ENCODE data around the gene DNAJA3.
"Not testable (repeated sequence)": the region's sequence is repeated elsewhere in the genome, so short reads cannot be mapped to it uniquely, and the experiment has no call there.

The DNAJA3 gene

DNA sequence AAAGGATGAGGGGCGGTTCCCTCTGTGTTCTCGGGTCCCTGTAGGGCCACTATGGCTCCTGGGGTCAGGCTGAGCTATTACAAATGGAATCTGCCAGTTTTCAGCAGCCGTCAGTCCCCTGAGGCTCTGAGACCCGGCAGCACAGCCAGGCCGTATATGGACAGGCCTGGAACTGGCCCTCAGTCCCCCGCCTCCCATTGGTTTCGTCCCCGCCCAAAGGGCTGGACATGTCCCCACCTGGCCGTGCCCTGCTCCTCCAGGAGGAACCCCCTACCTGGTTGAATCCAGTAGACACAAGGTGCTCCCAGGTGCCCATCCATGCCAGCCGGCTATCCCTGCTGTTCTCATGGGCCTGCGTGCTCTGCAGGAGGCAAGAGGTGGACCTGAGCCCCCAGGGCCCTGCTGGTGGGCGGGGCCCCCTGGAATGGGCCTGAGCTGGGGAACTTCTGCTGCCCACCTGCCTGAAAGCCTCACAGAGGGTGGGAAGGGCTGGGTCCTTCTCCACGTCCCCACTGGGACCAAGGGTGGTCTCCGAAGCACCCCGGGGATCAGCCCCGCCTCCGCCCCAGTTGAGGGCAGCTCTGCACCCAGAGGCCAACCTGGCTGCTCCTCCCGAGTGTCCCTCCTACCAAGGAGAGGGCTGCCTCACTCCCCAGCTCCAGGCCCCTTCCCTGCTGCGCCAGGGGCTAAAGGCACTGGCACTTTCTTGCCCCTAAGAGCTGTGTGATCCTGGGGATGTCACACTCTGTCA is 37.2 kb upstream of the DNAJA3 start:
- no peak for DNase-seq

DNA sequence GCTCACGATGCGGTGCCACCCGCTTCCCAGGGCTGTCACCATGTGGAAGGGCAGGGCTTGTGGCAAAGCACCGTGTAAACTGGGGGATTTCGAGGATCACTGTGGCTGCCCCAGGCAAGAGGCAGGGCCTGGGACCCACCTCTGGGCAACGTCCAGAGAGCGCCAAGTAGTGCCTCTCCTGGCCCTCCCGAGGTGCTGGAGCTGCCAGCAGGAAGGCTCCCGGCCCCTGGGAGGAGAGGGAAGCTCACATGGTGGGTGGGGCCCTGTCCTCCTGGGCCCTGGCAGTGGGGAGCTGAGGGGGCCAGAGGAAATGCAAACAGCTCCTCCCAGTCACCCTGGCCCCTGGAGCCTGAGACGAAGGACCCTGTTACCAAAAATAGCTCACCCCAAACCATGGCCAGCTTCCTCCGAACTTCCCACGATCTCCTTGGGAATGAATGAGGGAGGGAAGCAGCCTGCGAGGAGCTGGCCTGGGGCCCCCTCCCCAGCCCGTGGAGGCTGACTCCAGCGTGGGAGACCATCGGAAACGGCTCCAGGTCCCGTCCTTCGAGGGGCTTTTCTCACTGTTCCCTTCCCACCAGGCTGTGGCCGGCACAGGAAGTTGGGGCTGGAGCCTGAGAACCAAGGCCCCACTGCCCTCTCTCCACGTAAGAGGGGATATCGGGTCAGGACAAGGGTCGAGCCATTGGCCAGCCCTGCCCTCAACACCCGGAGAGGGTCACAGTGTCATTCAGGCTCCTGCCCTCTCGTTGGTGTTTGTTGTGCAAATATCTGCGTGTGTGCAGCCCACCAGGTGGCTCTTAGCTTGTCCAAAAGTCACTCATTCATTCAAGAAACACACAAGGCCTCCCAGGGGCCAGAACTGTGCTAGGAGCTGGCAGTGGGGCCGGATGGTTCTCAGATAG is 36.4 kb upstream of the DNAJA3 start:
- DNase-seq, result no peak

DNA sequence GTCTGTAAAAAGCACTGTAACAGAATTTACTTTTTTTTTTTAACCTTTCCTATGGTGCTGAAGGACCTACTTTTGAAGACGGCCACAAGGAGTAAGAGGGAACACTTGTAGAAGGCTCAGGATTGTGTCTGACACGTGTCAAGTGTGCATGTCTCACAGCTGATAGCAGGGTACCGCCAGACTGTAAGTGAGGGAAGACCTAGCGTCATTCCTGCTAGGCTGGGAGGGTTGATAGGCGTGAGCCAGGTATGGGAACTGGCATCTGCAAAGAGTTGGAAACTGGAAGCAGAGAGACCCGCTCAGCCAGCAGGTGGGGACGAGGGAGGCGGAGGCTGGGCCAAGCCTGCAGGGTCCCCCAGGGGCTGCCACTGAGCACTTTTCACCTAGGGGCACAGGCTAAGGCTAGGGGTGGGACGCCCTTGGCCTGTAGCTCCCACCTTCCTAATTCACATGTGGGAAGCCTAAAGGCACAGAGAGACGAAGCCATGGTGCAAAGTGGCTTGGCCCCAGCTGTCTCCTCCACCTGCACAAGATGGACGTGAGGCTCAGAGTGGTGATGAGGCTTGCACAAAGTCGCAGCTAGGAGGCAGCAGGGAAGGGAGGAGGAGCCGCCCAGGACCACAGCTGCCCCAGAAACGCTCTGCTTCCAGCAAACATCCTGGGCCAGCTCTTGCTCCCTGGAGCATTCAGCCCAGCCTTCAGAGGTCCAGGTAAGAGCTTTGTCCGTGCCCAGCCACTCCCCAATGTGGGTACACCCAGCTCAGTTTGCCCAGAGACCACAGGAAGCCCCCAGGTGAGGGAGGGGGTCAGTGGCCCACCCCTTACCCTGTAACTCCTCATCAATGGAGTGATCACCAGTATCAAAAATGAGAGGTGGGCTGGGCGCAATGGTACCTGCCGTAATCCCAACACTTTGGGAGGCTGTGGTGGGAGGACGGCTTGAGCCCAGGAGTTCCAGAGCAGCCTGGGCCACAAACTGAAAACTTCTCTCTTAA is 35.1 kb upstream of the DNAJA3 start:
- DNase-seq, result no peak

DNA sequence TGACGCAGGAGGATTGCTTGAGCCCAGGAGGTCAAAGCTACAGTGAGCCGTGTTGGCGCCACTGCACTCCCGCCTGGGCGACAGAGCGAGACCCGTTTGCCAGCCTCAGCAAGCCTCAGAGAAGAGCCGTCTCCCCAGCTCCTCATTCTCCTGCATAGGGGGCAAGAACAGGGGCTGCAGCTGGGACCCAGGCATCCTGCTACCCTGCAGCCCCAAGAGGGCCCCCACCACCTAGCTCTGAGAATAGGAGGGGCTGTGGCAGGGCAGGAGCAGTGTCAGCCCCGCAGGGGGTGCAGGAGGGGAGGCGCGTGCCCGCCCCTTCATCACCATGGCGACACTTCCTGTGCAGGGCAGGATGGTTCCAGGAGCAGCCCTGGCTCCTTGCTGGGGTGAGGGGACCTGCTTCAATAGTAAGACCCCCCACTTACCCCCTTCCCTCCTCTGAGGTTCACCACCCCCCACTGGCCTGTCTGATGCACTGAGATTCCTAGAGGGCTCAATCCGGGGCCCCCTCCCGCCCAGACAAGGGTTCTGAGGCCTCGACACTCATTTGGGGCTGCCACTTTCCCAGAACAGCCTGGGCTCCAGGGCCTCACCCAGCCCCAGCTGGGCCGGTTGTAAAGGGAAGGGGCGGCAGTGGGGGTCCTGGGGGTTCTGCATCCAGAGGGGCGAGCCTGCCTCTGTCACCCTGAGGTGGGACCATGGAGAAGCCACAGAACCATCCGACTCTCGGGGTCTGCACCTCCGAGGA is 33.9 kb upstream of the DNAJA3 start:
- DNase-seq, result no peak

DNA sequence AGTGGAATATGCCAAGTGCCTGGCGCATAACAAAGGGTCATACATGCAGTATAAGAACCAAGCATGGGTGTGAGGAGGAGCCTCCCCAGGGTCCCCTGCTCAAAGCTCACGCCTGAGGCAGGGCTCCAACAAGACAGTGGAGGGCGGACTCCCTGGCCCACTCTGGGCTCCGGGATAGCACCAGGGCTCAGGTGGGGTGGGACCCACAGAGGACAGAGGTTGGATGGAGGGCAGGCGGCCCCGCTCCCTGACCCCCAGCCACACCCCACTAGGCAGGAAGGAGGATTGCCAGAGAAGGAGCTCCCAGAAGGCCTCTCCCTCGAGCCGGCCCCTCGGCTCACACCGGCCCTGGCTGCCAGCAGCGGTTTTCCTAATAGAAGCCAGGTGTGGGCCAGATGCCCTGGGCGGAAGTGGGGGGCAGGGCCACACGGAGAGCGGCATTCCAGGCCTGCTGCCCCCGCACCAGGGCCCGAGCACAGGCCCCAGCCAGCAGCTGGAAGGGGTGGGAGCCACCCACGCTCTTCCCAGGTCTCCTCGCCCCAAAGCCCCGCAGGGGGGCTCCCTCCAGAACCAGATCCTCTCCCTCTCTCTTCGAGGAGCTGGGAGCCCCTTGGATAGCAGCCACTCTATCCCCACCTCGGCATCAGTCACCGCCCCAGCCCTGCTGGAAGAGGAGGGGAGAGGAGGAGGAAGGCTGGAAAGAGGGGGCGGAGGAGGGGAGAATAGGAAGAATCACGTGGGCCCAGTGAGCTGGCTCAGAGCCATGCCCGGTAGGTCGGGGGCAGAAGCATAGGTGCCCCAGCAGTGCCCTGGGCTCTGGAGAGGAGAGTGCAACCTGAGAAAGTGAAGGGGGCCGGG is 33.1 kb upstream of the DNAJA3 start:
- DNase-seq, result no peak

DNA sequence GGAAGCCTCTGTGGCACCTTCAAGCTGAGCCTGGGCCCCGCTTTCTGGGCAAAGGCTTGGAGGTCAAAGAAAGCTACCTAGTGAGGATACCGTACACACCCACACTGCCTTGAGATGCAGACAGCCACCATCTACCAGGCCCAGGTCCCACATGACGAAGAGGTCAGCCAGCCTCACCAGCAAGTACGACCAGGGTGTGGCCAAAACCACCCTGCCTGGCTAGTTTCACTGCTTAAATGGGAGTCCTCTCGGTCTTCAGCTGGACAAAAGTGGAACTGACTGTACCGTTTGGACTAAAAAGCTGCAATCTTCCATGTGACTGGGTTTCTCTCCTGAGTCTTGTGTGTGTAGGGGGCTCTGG is 32.4 kb upstream of the DNAJA3 start:
- DNase-seq, result no peak

DNA sequence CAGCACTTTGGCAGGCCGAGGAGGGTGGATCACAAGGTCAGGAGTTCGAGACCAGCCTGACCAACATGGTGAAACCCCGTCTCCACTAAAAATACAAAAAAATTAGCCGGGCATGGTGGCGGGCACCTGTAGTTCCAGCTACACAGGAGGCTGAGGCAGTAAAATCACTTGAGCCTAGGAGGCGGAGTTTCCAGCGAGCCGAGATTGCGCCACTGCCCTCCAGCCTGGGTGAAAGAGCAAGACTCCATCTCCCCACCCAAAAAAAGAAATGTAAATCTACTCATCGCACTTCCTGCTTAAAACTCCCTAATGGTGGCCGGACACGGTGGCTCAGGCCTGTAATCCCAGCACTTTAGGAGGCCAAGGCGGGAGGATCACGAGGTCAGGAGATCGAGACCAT is 31.8 kb upstream of the DNAJA3 start:
- DNase-seq, result not testable (repeated sequence)

DNA sequence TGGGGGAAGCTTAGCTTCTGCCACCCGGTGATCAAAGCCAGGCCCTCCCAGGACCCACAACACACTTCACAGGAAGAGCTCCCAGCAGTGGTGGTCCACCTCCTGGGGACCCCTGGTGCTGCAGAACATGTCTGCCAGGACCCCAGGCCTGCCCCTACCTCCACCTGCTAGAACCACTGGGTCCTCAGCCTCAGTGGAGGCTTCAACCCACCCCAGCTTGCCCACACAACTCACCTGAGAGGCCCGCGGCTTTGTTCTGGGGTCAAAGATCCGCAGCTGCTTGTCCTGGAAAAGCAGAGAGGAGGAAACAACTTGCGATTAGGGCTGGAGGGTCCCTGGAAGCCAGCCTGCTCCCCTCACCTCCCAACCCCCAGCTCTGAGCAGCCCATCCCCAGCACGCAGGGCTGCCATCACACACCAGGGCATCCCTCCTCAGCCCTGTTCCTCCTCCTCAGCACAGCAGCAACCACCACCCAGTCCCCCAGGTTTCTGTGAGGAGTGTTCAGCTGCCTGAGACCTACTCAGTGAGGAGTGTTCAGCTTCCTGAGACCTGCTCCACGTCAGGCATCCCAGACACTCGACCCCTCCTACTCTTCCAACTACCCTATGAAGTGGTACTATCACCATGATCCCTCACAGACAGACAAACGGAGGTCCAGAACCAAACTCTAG is 30.5 kb upstream of the DNAJA3 start:
- DNase-seq, result no peak

DNA sequence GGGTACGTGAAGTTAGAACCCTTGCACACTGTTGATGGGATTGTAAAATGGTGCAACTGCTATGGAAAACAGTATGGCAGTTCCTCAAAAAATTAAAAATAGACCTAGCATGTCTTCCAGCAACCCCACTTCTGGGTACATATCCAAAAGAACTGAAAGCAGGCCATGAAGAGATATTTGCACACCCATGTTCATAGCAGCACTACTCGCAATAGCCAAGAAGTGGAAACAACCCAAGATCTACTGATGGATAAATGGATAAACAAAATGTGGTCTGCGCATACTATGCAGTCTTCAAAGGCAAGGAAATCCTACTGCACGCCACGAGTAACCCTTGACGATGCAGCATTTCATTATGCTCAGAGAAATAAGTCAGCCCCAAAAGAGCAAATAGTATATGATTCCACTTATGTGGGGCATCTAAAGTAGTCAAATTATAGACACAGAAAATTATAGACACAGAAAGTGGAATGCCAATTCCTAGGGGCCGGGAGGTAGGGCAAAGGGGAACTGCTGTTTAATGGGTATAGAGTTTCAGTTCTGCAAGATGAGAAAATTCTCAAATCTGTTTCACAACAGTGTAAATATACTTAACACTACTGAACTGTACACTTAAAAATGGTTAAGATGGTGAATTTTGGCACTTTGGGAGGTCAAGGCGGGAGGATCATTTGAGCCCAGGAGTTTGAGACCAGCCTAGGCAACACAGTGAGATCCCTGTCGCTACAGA is 26.5 kb upstream of the DNAJA3 start:
- DNase-seq, result no peak

DNA sequence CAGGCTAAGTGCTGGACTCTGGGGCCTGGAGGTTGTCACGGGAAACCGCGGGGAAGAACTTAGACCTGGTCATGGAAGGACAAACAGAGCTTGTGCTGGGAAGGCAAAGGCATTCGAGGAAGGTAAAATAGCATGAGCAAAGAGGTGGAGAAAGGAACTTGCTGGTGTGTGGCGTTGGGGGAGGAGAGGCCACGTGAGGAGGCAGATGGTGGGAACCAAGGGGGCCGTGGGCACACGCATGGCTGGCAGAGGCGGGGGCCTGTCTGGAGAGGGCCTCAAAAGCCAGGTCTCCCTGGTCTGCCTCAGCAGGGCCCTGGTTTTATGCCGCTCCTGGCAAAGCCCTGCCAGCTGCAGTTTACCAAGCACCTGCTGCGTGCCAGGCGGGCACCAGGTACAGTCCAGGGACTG is 24.6 kb upstream of the DNAJA3 start:
- no peak for DNase-seq

DNA sequence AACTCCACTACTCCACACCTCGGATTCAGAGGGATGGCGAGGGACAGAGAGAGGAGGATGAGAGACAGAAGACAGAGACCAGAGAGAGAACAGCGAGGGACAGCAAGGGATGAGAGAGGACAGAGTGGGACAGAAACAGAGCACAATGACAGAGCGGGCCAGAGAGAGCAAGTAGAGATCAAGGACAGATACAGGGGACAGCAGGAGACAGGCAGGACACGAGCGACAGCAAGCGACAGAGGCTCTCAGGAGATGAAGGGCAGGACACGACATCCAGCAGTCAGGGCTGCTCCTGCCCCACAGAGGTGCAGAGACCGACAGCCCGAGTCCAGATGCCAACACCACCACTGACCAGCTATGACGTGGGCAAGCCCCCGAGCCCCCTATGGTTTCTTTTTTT is 24.2 kb upstream of the DNAJA3 start:
- DNase-seq, result no peak

DNA sequence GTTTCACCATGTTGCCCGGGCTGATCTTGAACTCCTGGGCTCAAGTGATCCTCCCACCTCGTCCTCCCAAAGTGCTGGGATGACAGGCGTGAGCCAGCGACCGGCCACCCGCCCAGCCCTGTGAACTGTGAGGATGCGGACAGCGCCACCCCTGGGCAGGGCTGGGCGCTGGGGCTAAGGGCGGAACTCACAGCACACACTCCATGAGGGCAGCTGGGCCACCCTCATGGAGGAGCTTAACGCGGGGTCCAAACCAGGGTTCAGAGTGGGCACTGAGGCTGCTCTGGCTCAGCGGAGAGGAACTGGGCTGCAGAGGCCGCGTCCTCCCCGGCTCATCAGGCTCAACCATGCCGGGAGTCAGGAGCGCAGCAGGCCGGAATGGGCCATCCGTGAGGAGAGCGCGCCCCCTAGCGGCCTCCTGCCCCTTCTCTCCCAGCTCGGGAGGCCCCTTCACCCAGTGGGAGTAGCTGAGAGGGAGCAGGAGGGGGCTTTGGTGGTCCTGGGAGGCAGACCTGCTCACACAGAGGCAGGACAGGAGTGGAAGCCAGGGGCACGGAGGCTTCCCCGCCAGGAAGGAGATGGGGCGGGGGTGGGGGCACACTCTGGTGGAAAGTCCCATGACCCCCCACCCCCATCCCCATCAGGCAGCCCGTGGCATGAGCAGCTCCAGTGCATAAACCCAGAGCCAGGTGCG is 23.1 kb upstream of the DNAJA3 start:
- no peak for DNase-seq

DNA sequence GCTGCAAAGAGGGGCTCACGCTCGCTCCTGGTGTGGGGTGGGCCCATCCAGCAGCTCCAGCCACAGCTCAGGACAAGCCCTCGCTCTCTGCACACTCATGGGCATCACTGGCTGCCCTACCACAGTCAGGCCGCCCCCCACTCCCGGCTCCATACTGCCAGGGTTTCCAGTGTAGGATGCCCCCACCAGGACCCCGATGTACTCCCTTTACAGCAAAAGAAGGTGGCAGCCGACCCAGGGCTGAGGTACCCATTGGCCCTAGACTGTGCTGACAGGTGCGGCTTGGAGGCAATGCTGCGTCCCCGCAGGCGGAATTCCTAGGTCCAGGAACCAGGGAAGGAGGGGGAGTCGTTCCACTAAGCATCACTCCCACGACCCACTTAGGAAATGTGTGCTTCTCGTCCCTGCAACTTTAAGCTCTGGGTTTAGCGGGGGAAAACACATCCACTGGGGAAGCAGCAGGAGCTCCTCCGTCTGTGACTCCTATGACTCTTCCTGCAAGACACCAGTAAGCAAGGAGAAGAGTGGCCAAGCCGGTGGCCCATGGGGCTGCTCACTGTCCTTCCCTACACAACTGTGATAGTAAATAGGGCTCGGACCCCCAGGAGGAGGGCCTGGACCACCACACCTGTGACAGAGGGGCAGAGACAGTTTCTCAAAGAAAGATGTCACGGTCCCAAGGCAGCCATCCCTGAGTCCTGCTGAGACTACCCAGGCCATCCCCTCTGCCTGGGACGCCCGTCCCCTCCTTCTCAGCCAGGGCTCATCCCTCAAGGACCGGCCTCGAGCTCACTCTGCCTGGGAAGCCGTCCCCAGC is 22.3 kb upstream of the DNAJA3 start:
- no peak for DNase-seq

DNA sequence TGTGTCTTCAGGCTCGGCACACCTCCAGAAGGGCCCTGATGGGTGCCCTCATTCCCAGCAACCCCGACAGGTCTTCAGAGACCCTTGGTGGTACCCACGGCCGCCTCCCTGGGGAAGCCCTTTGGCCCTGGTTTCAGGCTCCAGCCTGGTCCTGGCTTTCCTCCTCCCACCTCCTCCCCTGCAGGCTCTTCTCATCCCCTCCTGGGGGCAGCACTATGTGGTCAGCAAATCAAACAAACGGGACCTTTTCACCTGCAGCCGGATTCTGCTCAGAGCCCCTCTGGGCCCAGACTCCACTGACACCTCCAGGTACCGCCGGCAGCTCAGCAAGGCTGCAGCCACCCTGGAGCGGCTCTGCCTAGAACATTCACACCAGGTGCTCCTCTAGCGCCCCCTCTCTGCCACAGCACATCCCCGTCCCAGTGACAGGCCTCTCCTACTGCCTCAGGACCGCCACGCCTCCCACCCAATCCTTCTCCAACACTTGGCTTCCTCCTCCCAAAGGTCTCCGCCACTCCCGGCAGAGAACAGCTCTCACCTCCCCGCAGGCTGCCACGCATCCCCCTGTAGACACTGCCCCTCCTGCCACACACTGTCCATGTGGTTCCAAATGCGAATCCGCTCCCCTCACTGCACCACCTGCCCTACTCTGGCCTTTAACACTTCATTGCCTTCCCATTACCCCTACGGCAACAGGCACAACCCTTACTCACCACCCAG is 21.3 kb upstream of the DNAJA3 start:
- no peak for DNase-seq

DNA sequence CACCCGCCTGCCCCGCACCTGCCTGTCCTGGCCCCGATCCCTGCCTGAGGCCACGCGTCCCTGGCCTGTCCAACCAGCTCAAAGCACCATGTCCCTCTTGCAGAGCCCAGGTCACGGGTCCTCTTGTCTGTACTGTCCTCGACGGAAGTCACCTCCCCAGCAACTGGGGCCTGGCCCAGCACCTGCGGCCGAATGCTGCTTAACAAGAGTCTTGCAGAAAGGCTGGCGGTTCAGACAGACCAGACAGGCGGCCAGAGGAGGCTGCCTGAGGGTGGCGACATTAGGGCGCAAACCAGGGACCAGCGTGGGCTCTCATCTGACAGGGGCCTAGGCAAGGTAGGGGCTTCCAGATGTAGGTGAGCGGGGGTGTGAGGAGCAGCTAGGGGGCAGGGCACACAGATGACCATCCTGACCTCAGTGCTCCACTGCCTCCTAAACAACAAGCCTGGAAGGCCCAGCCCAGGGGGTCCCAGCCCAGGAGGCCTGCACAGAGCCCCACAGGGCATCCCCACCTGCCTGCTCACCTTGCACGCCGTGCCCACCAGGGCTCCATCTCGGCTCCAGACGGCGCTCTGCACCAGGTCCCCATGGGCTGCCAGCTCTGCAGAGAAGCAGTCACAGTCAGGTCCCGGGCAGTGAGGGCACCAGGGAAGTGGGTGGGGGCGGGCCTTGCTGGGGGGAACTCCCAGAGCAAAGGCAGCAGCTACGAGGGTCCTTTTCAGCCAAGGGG is 20.5 kb upstream of the DNAJA3 start:
- no peak for DNase-seq

DNA sequence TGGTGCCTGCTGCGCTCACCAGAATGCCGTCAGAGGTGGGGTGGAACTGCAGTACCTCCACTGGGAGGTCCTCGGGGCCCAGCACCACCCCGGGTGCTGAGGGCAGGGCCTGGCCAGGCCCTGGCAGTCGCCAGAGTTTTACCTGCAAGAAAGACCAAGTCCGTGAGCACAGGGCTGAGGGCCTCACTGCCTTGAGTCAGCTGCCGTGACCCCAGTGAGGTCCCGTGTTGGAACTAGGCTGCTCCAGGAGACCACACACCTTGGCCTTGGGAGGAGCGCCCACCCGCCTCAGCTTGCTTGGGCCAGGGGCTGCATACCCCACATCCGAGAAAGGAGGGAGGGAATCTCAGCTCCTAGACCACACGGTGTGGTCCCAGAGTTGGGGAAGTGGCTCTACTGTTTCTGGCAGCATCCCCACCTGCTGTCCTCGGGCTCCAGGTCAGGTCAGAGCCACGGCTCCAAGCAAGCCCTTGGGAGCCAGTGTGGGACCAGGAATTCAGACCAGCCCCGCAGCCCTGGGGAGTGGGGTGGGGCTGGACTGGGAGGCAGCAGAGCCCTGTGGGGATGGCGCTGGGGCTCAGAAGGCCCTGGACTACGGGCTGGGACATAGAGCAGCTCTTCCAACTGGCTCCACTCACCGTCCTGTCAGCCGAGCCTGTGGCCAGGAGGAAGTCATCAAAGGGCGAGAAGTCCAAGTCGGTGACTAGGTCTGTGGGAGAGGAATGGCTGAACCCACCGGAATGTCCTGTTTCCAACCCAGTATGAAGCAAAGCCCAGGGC is 17.9 kb upstream of the DNAJA3 start:
- DNase-seq, result no peak

Data from KG1 (cell line).